ENCODE data around the gene SLC47A2. TPM values are rescaled to one million over a fixed set of nuclear protein-coding genes. Genes with fewer than 3 reads are reported as not detected.

SLC47A2 gene
- total RNA-seq, 1 donor from 2014 or later: not detected

Other genes starting within 250 kb of the SLC47A2 start
- gene SLC47A1, start 182.7 kb downstream of the SLC47A2 start, total RNA-seq: not detected in 2 replicates
- 32.8 and 34.3 TPM in 2 replicates for gene ALDH3A2, start 67.8 kb downstream of the SLC47A2 start, total RNA-seq
- gene ALDH3A1, start 31.7 kb upstream of the SLC47A2 start, total RNA-seq: not detected in 2 replicates
- 16.0 and 18.2 TPM in 2 replicates for gene ULK2, start 151.4 kb upstream of the SLC47A2 start, total RNA-seq

All from activated CD4-positive, alpha-beta T cell treated with anti-CD3 and anti-CD28 coated beads, Interleukin-2, amount 10 ng/mL, durations not matched to agents 24 days and 14 days (primary cell).